HG03108 (cell line): ENCODE measurements around the gene ZNF444.
A peak's percentile ranks its signal among the peaks of the same experiment; 100 is the strongest.

Experiments
- ATAC-seq: cut with Tn5 transposase; IDR thresholded peaks from one replicate; pipeline ENCODE4 v1.9.1; 2021; ENCODE audit warnings: moderate library complexity; ENCODE audit not compliant: unreplicated experiment

ZNF444 gene

DNA sequence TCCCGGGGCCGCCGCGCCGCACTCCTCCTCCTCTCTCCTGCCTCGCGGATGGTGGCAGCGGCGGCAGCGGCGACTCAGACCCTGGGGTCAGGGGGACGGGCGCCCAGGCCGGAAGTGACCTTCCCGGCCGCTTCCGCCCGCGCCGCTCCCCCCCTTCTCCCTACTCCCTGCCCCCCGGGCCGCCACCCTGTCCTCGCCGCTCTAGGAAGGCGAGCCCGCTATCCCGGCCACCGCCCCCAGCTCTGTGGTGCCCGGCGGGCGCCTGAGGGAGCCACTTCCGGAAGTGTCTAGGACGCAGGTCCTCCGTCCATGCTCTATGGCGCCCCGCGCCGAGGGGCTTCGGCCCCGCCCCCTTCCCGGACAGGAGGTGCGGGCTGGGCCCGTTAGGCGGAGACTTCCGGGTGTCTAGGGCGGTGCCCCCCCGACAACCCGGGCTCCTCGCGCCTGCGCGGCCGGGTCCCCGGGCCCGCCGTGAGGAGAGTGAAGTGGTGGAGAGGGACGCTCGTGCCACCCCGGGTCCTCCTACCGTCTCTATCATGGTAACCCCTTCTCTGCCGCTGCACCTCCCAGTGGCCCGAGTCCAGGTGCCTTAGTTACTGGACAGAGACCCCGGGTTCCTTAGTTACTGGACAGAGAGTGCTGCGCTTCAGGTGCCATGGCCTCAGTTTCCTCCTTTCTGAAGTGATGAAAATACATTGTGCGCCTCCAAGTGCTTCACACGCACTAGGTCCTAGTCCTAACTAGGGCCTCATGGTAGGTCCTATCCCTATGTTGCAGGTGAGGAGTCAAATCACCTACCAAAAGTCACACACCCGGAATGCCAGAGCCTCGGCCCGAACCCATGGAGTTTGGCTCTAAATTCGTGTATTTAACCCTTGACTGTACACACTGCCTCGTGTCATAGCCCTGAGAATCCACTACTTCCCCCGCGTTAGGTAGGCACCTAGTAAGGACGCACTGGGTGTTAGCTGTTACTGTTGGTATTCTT lies 19.6 kb upstream of the ZNF444 start, which contains the start of gene ZNF787:
TSS of gene ZNF787 (minus strand) at position 116 of the 988 bp plus-strand sequence. CDS start 18,078 bp downstream, outside the sequence.
- ATAC-seq: peak; percentile 80

DNA sequence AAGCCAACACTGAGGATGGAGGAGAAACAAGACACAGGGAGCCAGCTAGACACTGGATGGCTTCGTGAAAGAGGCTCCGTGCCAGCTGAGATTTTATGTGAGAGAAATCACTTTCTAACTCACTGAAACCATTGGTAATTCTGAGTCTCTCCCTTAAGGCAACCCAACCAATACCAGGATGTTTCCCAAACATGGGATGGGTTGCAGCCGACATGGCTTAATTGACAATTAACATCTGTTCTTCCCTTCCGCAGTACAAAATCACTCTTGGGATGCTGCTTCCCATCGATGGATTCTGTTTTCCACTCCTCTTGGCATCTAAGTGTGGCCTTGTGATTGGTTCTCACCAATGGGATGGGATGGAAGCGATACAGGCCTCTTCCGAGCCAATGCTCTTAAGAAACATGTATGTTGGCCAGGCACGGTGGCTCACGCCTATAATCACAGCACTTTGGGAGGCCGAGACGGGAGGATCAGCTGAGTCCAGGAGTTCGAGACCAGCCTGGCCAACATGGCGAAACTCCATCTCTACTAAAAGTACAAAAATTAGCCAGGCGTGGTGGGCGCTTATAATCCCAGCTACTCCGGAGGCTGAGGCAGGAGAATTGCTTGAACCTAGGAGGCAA lies 17.7 kb upstream of the ZNF444 start:
- no peak for ATAC-seq

DNA sequence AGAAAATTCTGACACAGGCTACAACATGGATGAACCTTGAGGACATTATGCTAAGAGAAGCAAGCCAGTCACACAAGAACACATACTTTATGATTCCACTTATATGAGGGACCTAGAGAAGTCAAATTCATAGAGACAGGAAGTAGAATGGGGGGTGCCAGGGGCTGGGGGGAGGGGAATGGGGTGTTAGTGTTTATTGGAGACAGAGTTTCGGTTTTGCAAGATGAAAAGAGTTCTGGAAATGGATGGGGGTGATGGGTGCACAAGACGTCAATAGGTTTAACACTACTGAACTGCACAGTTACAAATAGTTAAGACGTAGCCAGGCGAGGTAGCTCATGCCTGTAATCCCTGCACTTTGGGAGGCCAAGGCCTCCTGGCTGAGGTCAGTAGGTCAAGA lies 16.5 kb upstream of the ZNF444 start:
- no peak for ATAC-seq

DNA sequence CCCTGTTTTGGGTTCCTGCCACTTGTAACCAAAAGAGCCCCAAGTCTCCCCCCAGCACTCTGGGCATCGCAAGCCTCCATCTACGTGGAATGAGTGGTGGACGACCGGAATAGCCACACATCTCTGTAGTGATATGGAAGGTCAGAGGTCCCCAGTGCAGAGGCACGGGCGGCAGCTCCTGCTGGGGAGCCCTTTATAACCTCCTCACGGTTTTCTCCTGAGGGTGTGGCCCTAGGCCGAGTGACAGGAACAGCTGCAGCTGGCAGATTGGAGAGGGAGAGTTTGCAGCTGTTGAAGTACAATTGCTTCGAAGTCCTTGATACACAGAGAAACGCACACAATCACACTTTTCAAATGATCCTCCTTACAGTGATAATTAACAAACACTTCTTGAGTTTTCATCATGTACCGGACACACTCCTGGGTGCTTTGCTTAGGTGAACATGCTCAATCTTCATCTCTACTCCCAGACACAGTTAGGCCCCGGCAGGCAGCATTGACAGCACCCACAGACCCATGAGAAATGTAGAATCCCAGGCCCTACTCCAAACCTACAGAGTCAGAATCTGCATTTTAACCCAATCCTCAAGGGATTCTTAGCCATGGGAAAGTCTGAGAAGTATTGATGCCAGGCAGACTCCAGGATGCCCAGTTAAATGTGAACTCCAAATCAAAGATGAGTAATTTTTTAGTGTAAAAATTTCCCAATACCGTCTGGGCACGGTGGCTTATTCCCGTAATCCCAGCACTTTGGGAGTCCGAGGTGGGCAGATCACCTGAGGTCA lies 15.1 kb upstream of the ZNF444 start:
- ATAC-seq: no peak

DNA sequence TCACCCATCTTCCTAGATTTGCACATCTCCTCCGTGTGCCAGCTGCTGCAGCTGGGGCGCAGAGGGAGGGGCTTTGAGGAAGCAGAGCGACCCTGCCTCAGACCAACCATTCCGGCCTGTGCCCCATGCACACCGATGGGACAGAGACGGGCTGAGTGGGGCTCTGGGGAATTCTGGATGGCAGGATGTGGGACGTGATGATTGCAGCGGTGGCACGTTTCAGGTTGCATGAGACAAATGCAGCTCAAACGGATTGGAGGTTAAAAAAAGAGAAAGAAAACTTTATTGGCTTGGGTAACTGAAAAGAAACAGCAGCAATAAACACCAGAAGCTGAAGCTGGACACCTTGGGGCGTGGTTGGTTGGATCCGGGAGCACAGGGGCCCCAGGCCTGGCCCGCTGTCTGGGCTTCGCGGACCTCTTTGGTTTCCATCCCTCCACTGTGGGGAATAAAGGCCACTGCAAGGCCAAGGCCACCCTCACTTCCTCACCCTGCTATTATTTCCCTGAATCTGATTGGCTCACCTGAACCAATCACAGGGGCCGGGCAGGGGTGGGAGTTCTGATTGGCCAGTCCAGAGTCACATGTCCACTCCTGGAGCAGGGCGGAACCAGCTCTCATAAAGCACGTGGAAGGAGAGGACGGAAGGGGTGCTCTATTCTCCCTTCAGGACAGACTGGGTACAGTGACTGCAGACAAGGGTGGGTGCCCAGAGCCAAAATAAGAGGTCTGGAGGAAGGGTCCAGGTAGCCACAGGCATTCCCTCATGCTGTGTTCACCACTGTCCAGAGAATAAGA lies 13.9 kb upstream of the ZNF444 start:
- no peak for ATAC-seq

DNA sequence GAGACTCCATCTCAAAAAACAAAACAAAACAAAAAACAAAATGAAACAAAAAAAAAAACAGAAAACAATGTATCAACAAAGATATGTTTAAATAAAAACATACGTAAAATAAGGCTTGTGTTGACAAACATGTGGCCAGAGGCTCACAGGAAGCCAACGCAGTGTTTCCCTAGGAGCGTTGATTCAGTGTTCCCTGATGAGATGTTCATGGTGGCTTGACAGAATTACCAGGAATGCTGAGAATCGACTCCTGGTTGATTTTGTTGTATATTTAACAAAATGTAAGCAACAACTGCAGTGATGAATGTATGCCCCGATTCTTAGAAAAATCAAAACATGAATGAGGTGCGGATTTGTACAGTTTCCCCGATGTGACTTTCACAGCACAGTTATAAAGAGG lies 11.1 kb upstream of the ZNF444 start:
- ATAC-seq: no peak

DNA sequence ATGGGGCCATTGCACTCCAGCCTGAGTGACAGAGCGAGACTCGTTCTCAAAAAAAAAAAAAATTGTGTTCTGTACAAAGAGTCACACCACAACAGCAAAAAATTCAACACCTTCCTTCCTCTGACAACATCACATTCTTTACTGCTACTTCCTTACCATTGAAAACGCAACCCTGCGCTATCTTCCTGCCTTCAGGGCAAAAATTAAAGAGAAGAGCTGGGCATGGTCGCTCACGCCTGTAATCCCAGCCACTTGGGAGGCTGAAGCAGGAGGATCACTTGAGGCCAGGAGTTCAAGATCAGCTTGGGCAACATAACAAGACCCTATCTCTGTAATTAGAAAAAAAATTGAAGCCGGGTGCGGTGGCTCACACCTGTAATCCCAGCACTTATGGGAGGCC lies 9.4 kb upstream of the ZNF444 start:
- no peak for ATAC-seq

DNA sequence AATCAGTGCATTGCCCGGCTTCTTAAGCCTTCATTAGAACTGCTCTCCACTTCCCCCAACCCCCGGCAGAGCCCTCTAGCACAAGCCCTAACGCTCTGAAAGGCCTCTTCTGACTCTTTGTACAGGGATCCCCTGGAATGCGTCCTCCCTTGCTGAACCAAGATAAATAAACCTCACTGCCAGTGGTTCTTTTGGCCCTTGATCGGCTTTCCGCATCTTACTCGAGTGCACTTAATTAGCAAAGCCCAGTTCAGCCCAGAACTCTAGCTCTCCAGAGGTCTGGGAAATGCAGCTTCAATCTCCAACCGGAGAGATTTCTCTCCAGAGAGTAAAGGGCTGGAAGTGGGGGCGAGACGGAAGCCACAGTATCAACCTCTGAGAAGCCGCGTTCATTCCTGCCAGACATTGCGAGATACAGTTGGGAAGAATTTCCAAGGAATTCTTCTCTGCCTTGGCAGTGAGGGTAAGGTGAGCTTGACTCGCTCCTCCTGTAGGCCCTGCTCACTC lies 8.7 kb upstream of the ZNF444 start:
- ATAC-seq: no peak

DNA sequence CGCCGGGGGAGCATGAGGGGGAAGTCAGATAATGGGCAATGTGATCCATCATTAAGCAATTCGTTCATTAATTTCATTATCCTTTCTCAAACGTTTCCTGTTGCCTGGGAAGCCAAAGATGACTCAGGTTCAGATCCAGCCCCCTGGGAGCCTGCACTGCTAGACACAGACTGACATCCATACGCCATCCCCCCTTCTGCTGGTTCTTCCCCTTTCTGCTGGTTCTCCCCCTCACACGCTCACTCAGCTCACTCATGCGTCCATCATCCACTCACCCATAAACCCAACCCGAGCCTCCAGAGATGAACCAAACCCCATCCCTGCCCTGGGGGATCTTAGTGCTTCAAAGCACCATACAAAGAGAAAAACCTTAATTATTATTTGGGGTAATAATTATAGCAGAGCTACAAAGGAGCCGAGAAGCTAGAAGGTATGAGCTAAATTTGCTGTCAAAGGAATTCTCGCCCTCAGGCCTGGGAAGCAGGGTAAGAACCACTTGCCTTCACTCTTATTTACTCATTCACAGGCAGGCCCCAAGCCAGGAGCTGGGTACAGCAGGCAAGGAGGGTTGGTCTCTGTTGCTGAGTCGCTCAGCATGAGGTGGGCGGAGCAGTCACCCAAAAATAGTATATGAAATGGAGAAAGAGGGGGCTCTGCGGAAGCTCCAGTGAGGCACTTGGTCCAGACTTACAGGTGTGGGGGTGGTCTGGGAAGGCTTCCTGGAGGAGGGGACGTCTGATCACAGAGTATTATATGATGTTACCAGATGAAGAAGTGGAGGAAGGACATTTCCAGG lies 7.0 kb upstream of the ZNF444 start:
- no peak for ATAC-seq

DNA sequence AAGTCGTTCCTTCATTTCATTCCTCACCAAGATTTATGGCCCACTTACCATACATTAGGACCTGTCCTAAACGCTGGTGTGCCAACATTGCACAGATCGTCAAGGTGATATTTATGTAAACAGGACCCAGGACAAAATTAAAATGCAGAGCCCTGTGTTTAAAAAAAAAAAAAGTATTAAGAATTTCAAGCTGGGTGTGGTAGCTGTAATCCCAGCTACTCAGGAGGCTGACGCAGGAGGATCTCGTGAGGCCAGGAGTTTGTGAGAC lies 6.5 kb upstream of the ZNF444 start:
- ATAC-seq: no peak

DNA sequence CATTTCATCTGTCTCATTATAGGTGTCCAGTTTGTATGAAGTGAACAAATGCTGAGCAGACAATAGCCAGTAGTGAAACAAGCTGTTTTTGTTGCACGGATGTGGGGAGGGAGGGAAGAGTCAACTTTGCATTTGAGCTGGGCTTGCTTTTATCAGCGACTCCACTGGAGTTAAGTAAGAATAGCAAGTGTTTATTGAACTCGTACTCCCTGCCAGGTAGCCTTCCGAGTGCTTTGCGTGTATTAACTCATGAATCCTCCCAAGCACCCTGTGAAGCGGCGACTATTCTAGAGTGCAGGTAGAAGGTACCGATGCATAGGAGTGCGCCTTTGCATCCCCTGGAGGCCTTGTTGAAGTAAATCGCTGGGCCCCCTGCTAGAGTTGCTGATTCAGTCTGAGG lies 4.7 kb upstream of the ZNF444 start:
- ATAC-seq: no peak

DNA sequence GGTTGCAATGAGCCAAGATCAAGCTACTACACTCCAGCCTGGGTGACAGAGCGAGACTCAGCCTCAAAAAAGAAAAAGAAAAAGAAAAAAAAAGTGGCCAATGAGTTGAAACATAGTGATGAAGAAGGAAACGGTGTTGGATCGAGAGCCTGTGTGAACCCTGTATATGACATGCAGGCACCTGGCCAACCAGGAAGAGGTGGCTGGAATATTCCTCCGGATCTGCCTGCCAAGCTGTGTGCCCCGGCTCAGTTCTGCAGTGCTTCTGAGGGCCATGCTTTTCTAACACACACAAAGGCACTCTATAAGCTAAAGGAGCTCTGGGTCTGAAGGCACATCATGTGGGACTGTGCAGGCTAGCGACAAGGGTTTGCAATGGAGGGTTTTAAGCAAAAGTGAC lies 3.7 kb upstream of the ZNF444 start:
- no peak for ATAC-seq

DNA sequence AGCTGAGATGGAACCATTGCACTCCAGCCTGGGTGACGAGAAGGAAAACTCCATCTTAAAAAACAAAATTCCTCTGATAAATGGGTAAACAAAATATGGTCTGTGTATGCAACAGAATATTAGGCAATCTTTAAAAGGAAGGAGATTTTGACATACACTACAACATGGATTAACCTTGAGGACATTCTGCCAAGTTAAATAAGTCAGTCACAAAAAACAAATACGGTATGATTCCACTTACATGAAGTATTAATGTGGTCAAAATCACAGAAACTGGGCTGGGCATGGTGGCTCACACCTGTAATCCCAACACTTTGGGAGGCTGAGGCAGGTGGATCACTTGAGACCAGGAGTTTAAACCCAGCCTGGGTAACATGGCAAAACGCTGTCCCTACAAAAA lies 3.0 kb upstream of the ZNF444 start:
- ATAC-seq: no peak

DNA sequence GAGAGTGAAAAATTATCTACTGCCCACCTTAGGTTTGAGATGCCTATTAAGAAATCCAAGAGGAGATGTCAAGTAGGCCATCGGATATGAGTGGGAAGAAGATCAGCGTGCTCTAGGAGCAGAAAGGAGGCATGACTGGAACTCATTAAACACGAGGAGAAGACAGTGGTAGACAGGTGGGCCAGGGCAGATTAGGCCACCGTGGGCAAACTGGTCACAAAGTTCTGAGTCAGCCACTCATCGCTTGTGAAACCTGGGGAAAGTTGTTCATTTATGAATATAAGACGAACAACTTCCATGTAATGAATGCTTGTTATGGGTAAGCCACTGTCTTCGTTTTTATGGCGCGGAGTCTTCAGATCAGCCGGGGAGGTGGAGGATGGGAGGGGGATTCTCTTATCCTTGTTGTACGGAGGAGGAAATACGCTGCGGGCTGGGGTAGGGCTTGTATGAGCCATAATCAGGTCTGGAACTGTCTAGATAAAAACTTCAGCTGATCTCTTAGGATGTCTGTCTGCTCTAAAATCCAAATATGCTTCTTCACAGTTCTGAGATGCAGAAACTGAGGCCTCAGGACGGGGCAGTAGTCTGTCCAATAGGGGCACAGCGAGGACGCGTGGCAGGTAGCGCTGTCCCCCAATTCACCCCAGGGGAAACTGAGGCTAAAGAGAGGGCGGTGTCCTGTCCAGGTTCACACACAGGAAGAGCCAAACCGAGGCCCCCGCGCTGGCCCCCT lies 1.1 kb upstream of the ZNF444 start:
- no peak for ATAC-seq

DNA sequence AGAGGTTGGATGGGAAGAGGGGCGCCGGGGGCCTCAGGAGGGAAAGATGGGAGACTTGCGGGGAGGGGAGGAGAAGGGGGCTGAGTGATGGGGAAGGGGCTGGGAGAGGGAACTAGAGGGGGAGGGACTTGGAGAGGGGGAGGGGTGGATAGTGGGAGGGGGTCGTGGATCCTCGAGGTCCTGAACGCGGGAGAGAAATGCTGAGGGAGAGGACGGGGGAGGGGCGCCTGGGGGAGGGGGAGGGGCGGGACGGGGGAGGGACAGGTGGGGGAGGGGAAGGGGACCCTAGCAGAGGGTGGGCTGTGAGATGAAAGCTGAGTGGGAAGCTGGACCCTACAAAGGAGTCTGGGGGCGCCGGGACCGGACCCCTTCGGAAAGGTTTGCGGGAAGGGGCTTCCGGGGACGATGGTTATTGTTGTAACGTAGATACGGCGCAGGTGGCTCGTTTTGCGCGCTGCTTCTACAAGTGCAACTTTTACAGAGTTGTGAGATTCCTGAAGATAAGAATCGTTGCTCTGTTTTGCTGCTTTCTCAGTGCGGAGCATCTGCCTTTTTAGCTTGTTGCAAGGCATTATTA lies 418 bp downstream of the ZNF444 start:
- no peak for ATAC-seq

DNA sequence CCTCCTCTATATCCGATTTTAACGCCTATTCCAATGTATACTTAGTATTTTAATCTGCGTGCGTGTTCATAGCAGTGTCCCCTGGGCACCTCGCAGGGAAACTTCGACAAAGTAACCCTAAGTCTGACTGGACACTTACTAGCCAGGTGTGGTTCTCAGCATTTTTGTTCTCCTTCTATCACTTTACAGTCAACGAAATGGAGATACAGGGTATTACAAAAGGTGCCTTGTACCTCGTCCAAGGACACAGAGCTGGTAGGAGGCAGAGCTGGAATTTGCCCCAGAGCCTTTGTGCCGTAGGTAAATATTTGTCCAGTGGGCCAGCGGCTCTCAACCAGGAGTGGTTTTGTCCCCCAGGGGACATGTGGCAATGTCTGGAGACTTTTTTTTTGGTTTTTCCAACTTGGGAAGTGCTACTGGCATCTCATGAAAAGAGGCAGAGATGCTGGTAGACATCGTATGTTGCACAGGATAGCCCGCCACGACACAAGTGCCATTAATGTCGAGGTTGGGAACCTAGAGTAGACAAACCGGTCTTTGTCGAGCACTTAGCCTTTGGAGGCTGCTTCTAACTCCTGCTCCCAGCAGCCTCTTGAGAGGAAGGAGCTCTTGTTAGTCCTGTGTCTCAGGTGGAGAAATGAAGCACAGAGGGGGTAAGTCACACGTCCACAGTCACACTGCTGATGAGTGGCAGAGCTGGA lies 1.1 kb downstream of the ZNF444 start:
- no peak for ATAC-seq

DNA sequence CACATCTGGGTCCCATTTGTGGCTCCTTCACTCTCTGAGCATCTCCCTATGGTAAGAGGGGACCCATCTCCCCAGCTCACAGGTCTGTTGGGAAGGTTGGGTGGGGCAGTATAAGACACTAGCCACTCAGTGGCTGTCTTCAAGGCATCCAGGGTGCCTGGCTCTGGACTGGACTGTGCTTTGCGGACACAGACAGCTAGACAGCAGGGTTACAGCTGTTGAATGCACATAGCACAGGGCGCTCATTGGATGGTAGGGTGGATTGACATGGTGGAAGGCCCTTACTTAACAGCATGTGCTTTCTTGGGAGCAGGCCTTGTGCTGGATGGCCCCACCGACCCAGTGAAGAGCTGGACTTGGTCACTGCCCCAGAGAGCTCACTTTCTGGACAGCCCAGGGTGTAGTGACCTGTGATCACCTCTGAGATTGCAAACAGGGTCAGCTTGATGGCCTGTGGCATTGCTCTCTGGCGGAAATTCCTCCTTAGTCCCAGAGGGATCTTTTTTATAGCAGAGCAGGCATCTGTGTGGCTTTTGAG lies 1.9 kb downstream of the ZNF444 start:
- no peak for ATAC-seq

DNA sequence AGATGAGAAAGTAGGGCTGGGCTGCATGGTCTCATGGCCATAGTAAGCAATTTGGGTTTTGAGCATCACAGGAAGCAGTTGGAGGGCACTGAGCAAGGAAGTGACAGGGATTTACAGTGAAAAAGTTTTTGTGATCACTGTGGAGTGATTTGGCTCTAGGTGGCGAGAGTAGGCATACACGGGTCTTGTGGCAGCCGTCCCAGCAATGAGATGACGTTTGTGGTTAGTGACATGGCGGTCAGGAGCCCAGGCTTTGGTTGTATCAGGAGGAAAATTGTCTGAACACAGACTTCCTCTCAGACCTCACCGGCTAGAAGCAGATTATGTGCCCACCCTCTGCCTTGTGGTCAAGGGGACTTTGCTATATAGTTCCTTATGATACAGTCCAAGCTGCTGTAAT lies 3.3 kb downstream of the ZNF444 start:
- no peak for ATAC-seq
